AG04449 (cell line): ENCODE data around the gene FASN.
A peak's percentile ranks its signal among the peaks of the same experiment; 100 is the strongest.
"Not testable (repeated sequence)": the region's sequence is repeated elsewhere in the genome, so short reads cannot be mapped to it uniquely, and the experiment has no call there.

Source experiments
- CTCF ChIA-PET: fragments of 350-600 bp; formaldehyde crosslinking; extraction: SDS; loops from one replicate; lab custom pipeline; 2021; ENCODE audit warnings: antibody characterized with exemption; lab: Yijun Ruan, JAX
- POLR2A ChIA-PET: fragments of 400-600, 350-600 bp; formaldehyde crosslinking; extraction: SDS; loops from one replicate; lab custom pipeline; 2020; ENCODE audit warnings: antibody characterized with exemption, inconsistent platforms; lab: Yijun Ruan, JAX
- DNase-seq: peaks from one replicate; pipeline ENCODE4 v3.0.0-alpha.2; 2010; ENCODE audit warnings: low read depth, low spot score
- H3K4me3 ChIP-seq: 2 replicates; pipeline ENCODE4 v1.5.1; 2011; ENCODE audit warnings: low read depth, mild to moderate bottlenecking, control low read depth, low read length
- TF ChIP-seq, protein P1 (sequence below): IDR thresholded peaks from one replicate; pipeline ENCODE4 v1.5.1; 2011; ENCODE audit warnings: mild to moderate bottlenecking, moderate library complexity, low read length, control low read depth, inconsistent platforms; ENCODE audit not compliant: insufficient read depth; ENCODE audit errors: missing control alignments

FASN gene

DNA sequence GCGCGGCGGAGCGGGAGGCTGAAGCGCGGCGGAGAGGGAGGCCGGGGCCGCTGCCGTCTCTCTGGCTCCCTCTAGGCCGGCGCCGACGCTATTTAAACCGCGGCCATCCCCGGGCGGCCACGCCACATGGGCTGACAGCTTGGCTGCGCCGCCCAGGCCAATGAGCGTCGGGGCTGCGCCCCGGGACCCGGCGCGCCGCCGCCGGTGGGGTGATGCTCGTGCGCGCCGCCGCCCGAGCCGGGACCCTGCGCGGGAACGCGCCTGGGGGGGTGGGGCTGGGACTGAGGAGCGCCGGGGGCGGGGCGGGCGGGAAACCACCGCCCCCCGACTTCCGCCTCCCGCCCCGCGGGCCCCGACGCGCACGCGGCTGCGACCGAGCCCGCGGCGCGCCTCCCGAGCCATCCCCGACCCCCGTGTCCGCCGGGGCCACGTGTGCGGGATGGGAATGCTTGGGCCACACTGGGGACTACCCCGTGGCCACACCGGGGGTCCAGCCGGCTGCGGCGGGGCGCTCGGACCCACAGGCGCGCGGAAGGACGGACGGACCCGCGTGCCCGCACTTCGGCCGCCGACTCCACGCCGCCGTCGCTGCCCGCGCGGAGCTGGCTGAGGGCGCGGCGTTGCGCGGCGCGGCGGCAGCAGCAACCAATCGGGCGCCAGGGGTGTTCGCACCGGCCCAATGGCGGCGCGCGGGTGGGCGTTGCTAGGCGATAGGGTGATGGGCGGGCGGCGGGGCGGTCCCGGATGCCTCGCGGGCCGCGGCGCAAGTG, at the start of gene FASN:
Gene FASN, minus strand, starts transcription at position 68 of the 770 bp plus-strand sequence. CDS start 1,791 bp downstream, outside the sequence.
- ChIA-PET CTCF (interaction anchor here (1.0 kb wide), 2 partner anchors 60 to 68 kb away, joined by 5 to 8 read pairs; partner anchors contain the start of gene DCXR), POLR2A (interaction anchor here (0.7 to 1.8 kb wide), 14 partner anchors 8 to 143 kb away, joined by 3 to 6 read pairs (median 3); partner anchors contain the start of gene DCXR)
- peak; percentile 42 for DNase-seq
- H3K4me3 ChIP-seq = peak within 1 kb of the TSS; percentile 70
- TF ChIP-seq, protein P1, sequence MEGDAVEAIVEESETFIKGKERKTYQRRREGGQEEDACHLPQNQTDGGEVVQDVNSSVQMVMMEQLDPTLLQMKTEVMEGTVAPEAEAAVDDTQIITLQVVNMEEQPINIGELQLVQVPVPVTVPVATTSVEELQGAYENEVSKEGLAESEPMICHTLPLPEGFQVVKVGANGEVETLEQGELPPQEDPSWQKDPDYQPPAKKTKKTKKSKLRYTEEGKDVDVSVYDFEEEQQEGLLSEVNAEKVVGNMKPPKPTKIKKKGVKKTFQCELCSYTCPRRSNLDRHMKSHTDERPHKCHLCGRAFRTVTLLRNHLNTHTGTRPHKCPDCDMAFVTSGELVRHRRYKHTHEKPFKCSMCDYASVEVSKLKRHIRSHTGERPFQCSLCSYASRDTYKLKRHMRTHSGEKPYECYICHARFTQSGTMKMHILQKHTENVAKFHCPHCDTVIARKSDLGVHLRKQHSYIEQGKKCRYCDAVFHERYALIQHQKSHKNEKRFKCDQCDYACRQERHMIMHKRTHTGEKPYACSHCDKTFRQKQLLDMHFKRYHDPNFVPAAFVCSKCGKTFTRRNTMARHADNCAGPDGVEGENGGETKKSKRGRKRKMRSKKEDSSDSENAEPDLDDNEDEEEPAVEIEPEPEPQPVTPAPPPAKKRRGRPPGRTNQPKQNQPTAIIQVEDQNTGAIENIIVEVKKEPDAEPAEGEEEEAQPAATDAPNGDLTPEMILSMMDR = peak; percentile 76

DNA sequence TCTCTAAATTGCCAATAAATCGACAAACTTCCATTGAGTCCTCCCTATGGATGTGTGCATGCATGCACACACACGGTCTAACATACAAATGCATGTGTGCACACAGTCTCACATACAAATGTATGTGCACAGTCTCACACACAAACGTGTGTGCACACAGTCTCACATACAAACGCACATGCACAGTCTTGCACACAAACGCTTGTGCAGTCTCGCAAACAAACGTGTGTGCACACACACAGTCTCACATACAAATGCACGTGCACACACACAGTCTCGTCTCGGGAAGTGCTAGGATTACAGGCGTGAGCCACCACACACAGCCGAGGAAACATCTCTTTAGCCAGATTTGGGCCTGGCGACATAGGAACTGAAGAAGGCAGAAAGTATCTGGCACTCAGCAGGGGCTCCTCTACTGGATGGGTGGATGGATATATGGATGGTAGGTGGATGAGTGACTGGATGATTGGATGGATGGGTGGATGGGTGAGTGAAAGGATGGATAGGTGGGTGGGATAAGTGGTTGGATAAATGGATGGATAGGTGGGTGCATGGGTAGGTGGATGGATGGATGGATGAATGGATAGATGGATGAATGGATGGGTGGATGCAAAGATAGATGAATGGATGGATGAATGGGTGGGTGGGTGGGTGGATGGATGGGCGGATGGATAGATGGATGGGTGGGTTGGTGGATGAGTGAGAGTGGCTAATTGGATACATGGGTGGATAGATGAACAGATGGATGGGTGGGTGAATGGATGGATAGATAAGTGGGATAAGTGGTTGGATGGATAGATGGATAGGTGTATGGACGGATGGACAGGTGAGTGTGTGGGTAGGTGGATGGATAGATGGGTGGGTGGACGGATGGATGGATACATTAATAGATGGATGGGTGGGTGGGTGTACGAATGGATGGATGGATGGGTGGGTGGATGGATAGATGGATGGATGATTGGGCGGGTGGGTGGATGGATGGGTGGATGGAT, 48.9 kb upstream of the FASN start:
- ChIA-PET POLR2A (no interaction called here), CTCF (interaction anchor here (1.6 kb wide), 1 partner anchor 9 kb away, joined by 3 read pairs; no protein-coding TSS in a partner anchor)
- TF ChIP-seq, protein P1 = no peak
- DNase-seq = no peak
- H3K4me3 ChIP-seq = no peak overlapping the region

DNA sequence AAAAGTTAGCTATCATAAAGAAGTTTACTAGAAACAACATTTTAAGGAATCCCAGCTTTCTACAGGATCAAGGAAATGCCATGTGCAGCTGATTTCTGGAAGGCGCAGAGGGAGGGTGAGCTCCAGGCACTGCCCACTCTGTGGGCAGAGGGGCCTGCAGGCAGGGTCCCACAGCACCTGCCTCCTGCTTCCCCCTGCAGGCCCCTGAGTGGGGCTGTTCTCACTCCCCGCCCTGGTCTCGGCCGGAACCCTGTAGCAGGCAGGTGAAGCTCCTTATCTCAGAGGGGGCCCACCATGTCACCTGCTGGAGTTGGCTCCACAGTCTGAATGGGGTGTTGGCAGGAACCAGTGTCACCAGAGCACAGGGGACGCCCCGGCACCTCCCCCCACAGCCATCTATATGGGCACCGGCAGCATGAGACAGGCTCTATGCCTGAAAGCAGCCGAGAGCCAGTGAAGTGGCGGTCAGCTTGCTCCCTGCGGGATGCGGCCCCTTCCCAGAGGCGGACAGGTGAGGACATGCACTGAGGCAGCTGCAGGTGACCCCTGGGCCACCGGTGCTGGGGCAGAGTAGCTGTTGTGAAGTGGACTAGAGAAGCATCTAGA, 47.6 kb upstream of the FASN start:
- CTCF ChIA-PET = interaction anchor here (1.2 to 3.0 kb wide), 5 partner anchors 8 to 115 kb away, joined by 3 to 13 read pairs (median 5); partner anchors contain the start of gene DCXR
- no peak for DNase-seq
- POLR2A ChIA-PET = no interaction called here
- TF ChIP-seq, protein P1 = no peak
- no peak overlapping the region for H3K4me3 ChIP-seq

DNA sequence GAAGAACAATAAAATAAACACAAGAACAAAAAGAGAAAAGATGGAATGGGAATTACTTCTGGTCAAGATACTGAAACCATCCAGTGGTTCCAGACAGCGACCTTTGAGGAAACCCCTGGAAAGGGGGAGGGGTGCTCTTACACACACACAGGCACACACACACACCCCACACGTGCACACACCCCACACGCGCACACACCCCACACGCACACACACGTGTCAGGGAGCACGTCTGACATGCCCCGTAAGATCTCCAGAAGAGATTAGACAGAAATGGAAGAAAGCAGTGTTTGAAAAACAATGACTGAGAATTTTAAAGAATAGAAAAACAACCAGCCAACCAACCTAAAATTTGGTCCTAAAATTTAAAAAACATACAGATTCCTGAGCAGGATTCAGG, 45.3 kb upstream of the FASN start:
- H3K4me3 ChIP-seq = no peak overlapping the region
- ChIA-PET CTCF (interaction anchor here (3.0 kb wide), 1 partner anchor 11 kb away, joined by 13 read pairs; no protein-coding TSS in a partner anchor), POLR2A (no interaction called here)
- TF ChIP-seq, protein P1 = no peak
- DNase-seq = no peak

DNA sequence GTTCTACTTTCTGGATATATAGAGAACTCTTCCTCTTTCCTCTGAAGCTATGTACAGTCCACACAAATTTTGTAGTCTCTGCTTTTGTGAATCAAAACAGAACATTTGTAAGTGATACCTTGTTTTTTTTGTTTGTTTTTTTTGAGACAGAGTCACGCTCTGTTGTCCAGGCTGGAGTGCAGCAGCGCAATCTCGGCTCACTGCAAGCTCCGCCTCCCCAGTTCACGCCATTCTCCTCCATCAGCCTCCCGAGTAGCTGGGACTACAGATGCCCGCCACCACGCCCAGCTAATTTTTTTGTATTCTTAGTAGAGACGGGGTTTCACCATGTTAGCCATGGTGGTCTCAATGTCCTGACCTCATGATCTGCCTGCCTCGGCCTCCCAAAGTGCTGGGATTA, 41.9 kb upstream of the FASN start:
- H3K4me3 ChIP-seq, DNase-seq: not testable (repeated sequence)
- CTCF ChIA-PET = interaction anchor here (1.7 to 1.9 kb wide), 2 partner anchors 14 to 15 kb away, joined by 6 to 7 read pairs; no protein-coding TSS in a partner anchor
- POLR2A ChIA-PET = interaction anchor here (1.2 kb wide), 1 partner anchor 41 kb away, joined by 4 read pairs; the partner anchor contains the start of gene FASN

DNA sequence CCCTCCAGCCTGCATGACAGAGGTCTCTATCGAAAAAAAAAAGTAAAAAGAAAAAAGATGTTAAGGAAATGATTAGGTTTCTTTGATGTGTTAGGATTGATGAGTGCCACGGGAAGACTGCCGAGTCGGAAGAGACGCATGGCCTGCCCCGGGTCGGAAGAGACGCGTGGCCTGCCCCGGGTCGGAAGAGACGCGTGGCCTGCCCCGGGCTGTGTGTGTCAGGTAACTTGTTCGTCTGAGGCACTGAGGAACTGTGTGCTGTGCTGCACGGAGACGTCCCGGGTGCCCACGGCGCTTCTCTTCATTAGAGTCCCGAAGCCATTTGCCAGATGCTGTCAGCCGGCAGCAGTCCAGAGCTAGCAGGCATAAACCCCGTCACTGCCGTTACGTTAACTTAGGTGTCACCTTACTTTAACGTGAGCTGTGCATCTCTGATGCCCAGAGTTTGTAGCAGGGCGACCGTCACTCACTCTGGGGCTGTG, 40.5 kb upstream of the FASN start:
- ChIA-PET POLR2A (no interaction called here), CTCF (interaction anchor here (1.7 to 1.9 kb wide), 2 partner anchors 15 to 17 kb away, joined by 6 to 7 read pairs; no protein-coding TSS in a partner anchor)
- H3K4me3 ChIP-seq = no peak overlapping the region
- no peak for DNase-seq
- TF ChIP-seq, protein P1 = no peak
